ENCODE data around the gene AQP12B.

DNA sequence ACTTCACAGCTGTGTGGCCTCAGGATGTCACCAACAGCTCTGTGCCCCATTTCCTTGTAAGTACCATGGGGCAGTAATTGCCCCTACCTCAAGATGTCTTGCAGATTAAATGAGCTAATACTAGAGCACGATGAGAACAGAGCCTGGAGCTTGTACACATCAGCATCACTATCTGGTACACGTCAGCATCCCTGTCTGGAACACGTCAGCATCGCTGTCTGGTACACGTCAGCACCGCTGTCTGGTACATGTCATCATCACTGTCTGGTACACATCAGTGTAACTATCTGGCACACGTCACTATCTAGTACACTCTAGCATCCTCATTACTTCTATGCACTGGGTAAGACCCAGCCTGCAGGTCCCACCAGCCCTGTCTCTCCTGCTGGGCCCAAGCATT is 46.1 kb upstream of the AQP12B start:
- TF ChIP-seq, protein P1, sequence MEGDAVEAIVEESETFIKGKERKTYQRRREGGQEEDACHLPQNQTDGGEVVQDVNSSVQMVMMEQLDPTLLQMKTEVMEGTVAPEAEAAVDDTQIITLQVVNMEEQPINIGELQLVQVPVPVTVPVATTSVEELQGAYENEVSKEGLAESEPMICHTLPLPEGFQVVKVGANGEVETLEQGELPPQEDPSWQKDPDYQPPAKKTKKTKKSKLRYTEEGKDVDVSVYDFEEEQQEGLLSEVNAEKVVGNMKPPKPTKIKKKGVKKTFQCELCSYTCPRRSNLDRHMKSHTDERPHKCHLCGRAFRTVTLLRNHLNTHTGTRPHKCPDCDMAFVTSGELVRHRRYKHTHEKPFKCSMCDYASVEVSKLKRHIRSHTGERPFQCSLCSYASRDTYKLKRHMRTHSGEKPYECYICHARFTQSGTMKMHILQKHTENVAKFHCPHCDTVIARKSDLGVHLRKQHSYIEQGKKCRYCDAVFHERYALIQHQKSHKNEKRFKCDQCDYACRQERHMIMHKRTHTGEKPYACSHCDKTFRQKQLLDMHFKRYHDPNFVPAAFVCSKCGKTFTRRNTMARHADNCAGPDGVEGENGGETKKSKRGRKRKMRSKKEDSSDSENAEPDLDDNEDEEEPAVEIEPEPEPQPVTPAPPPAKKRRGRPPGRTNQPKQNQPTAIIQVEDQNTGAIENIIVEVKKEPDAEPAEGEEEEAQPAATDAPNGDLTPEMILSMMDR (IDR thresholded peaks at IDR 0.05) = no peak
- no peak for TF ChIP-seq POLR2A (IDR thresholded peaks at IDR 0.05)

All from testis (tissue), 2 donors.